HG03565 (cell line): ENCODE data around the gene ACACA.
"Not testable (repeated sequence)": the region's sequence is repeated elsewhere in the genome, so short reads cannot be mapped to it uniquely, and the experiment has no call there.

Source experiments
- ATAC-seq: cut with Tn5 transposase; IDR thresholded peaks from one replicate; pipeline ENCODE4 v1.9.1; 2021; ENCODE audit warnings: mild to moderate bottlenecking, moderate library complexity; ENCODE audit not compliant: unreplicated experiment

Gene ACACA

GRCh38 chr17:37083456-37083855 is 323.2 kb downstream of the ACACA start:
- no peak for ATAC-seq

GRCh38 chr17:37082985-37083384 is 323.7 kb downstream of the ACACA start:
- ATAC-seq, result no peak

- ATAC-seq, result no peak
These were observed 324.2 kb downstream of the ACACA start for GRCh38 chr17:37082311-37082860.

GRCh38 chr17:37081287-37081686 is 325.3 kb downstream of the ACACA start:
- ATAC-seq, result no peak

- ATAC-seq, result no peak
These were observed 326.9 kb downstream of the ACACA start for GRCh38 chr17:37079735-37080134.

GRCh38 chr17:37079065-37079708 is 327.4 kb downstream of the ACACA start:
- no peak for ATAC-seq

- not testable (repeated sequence) for ATAC-seq
These were observed 333.2 kb downstream of the ACACA start for GRCh38 chr17:37073464-37073863.

GRCh38 chr17:37069087-37069486 is 337.5 kb downstream of the ACACA start:
- no peak for ATAC-seq

GRCh38 chr17:37068266-37068665 is 338.4 kb downstream of the ACACA start:
- ATAC-seq, result no peak

- no peak for ATAC-seq
These were observed 339.0 kb downstream of the ACACA start for GRCh38 chr17:37067555-37068111.

- no peak for ATAC-seq
These were observed 340.0 kb downstream of the ACACA start for GRCh38 chr17:37066322-37067255.

- no peak for ATAC-seq
These were observed 340.9 kb downstream of the ACACA start for GRCh38 chr17:37065486-37066321.

- no peak for ATAC-seq
These were observed 341.7 kb downstream of the ACACA start for GRCh38 chr17:37064956-37065355.

- no peak for ATAC-seq
These were observed 342.4 kb downstream of the ACACA start for GRCh38 chr17:37064206-37064605.

GRCh38 chr17:37062021-37062420 is 344.6 kb downstream of the ACACA start:
- ATAC-seq, result no peak

- no peak for ATAC-seq
These were observed 345.7 kb downstream of the ACACA start for GRCh38 chr17:37060928-37061327.

- ATAC-seq, result no peak
These were observed 346.5 kb downstream of the ACACA start for GRCh38 chr17:37060094-37060493.

- ATAC-seq, result no peak
These were observed 347.1 kb downstream of the ACACA start for GRCh38 chr17:37059493-37059892.

GRCh38 chr17:37056622-37057021 is 350.0 kb downstream of the ACACA start:
- ATAC-seq, result no peak

GRCh38 chr17:37054894-37055293 is 351.7 kb downstream of the ACACA start:
- ATAC-seq, result no peak

GRCh38 chr17:37052450-37052849 is 354.2 kb downstream of the ACACA start:
- ATAC-seq, result no peak
